CD4-positive, alpha-beta T cell (primary cell): ENCODE results near the gene UGGT1. TPM values are rescaled to one million over a fixed set of nuclear protein-coding genes. Genes with fewer than 3 reads are reported as not detected.

ENCODE experiments used
- ATAC-seq: fragments of 200-7000 bp; cut with Tn5 transposase; one replicate; pipeline ENCODE4 v1.10.0; 2022; ENCODE audit warnings: mild to moderate bottlenecking; ENCODE audit not compliant: poor library complexity
- CTCF ChIA-PET: fragments of 350-600 bp; sonication (Branson Sonifier 250); formaldehyde crosslinking; loops from one replicate; lab custom pipeline; 2021; ENCODE audit warnings: antibody characterized with exemption, inconsistent platforms; lab: Charles Lee
- POLR2A ChIA-PET: fragments of 350-600 bp; sonication (Branson Sonifier 250); formaldehyde crosslinking; loops from one replicate; lab custom pipeline; 2021; ENCODE audit warnings: antibody characterized with exemption, inconsistent platforms; lab: Charles Lee
- DNase-seq, 14 experiments: peaks; one replicate each; pipeline ENCODE4 v3.0.0-alpha.2; 2013 to 2020; ENCODE audit warnings: mixed read lengths in 2 of 14
- H3K27ac ChIP-seq, 2 donors: one replicate each; pipeline versions ENCODE4 v1.5.1 to v1.7.0; 2013; ENCODE audit warnings: low read length in 2 of 2, low read depth in 1 of 2, mild to moderate bottlenecking in 1 of 2
- H3K27me3 ChIP-seq, 2 experiments: 1 replicate in 1 of 2; 2 replicates in 1 of 2; pipeline versions ENCODE4 v1.6.1 to v1.7.0; 2013; ENCODE audit warnings: low read length in 2 of 2, control low read depth in 1 of 2, mild to moderate bottlenecking in 1 of 2, moderate library complexity in 1 of 2; ENCODE audit not compliant: insufficient read depth in 2 of 2, control insufficient read depth in 1 of 2
- H3K36me3 ChIP-seq: one replicate; pipeline ENCODE4 v1.6.1; 2013; ENCODE audit warnings: low read length, control low read depth; ENCODE audit not compliant: insufficient read depth
- H3K4me1 ChIP-seq: one replicate; pipeline ENCODE4 v1.6.1; 2013; ENCODE audit warnings: low read length, control low read depth; ENCODE audit not compliant: insufficient read depth
- H3K4me3 ChIP-seq: one replicate; pipeline ENCODE4 v1.5.1; 2013; ENCODE audit warnings: mild to moderate bottlenecking, low read length, moderate library complexity
- H3K9me3 ChIP-seq, 2 experiments: 1 replicate in 1 of 2; 2 replicates in 1 of 2; pipeline versions ENCODE4 v1.6.1 to v1.7.0; 2013; ENCODE audit warnings: low read length in 2 of 2, mild to moderate bottlenecking in 2 of 2, control low read depth in 1 of 2, moderate library complexity in 1 of 2; ENCODE audit not compliant: control insufficient read depth in 1 of 2, insufficient read depth in 1 of 2
- H3K27ac Mint-ChIP-seq: one replicate; pipeline ENCODE4 v1.8.0; 2020; ENCODE audit warnings: mixed read lengths
- H3K27me3 Mint-ChIP-seq: one replicate; pipeline ENCODE4 v1.8.0; 2021; ENCODE audit warnings: mixed read lengths
- H3K36me3 Mint-ChIP-seq: one replicate; pipeline ENCODE4 v1.8.0; 2021; ENCODE audit warnings: low read depth, mixed read lengths
- H3K4me1 Mint-ChIP-seq: one replicate; pipeline ENCODE4 v1.8.0; 2021; ENCODE audit warnings: low read depth, mixed read lengths
- H3K4me3 Mint-ChIP-seq: one replicate; pipeline ENCODE4 v1.8.0; 2020; ENCODE audit warnings: mild to moderate bottlenecking, mixed read lengths
- H3K9me3 Mint-ChIP-seq: one replicate; pipeline ENCODE4 v1.8.0; 2020; ENCODE audit warnings: mixed read lengths
- CTCF ChIP-seq: fragments of 200-600 bp; IDR thresholded peaks from one replicate; pipeline ENCODE4 v1.8.0; 2022; ENCODE audit warnings: antibody characterized with exemption, mild to moderate bottlenecking
- intact Hi-C, 2 experiments: fragments of 100-400 bp; cut with DNase I in 1 of 2; cut with micrococcal nuclease in 1 of 2; formaldehyde crosslinking; loops; one replicate each; pipeline versions ENCODE4 v1.15.1 to v1.9.0; 2023 to 2025; cut with DNase I, micrococcal nuclease
- total RNA-seq, 174 experiments: library from RNA in 2 of 174; stranded (reverse) in 2 of 174; gene quantifications; one replicate each; pipeline ENCODE4 v1.2.3 and lab custom pipeline; 2021 to 2026

UGGT1 gene
- total RNA-seq, 2 experiments from 2014 or later: 23.5 to 28.4 TPM

GRCh38 chr2:128064353-128064752 lies 26.6 kb upstream of the UGGT1 start:
- no peak overlapping the region for H3K27ac Mint-ChIP-seq
- no peak for DNase-seq
- TF ChIP-seq CTCF: no peak
- Histone ChIP-seq H3K9me3 (no peaks in the 10 kb centered on the region), H3K4me3 (no peak overlapping the region), H3K27ac (no peak overlapping the region), H3K36me3 (no peaks in the 10 kb centered on the region), H3K27me3 (no peaks in the 10 kb centered on the region), H3K4me1 (no peaks in the 10 kb centered on the region)
- no peaks in the 10 kb centered on the region for H3K9me3 Mint-ChIP-seq
- ChIA-PET POLR2A (no interaction called here), CTCF (no interaction called here)
- no peak for ATAC-seq
- H3K4me3 Mint-ChIP-seq: no peak overlapping the region
- H3K36me3 Mint-ChIP-seq: no peaks in the 10 kb centered on the region
- no peaks in the 10 kb centered on the region for H3K4me1 Mint-ChIP-seq
- intact Hi-C loops: no loop called here
- H3K27me3 Mint-ChIP-seq: no peaks in the 10 kb centered on the region

GRCh38 chr2:128069769-128070168 lies 21.2 kb upstream of the UGGT1 start:
- no peak overlapping the region for H3K4me3 ChIP-seq
- ChIA-PET POLR2A (no interaction called here), CTCF (no interaction called here)
- no peaks in the 10 kb centered on the region for H3K4me1 ChIP-seq
- no peaks in the 10 kb centered on the region for H3K9me3 Mint-ChIP-seq
- no peak overlapping the region for H3K27ac ChIP-seq
- TF ChIP-seq CTCF: no peak
- DNase-seq: no peak
- intact Hi-C loops: no loop called here
- no peaks in the 10 kb centered on the region for H3K4me1 Mint-ChIP-seq
- no peaks in the 10 kb centered on the region for H3K36me3 Mint-ChIP-seq
- H3K36me3 ChIP-seq: no peaks in the 10 kb centered on the region
- ATAC-seq: no peak
- no peaks in the 10 kb centered on the region for H3K27me3 ChIP-seq
- H3K27ac Mint-ChIP-seq: no peak overlapping the region
- no peaks in the 10 kb centered on the region for H3K9me3 ChIP-seq
- H3K27me3 Mint-ChIP-seq: no peaks in the 10 kb centered on the region
- H3K4me3 Mint-ChIP-seq: no peak overlapping the region

GRCh38 chr2:128073278-128073677 lies 17.7 kb upstream of the UGGT1 start:
- Mint-ChIP-seq H3K36me3 (no peaks in the 10 kb centered on the region), H3K4me1 (no peaks in the 10 kb centered on the region), H3K4me3 (no peak overlapping the region), H3K9me3 (no peaks in the 10 kb centered on the region), H3K27me3 (no peaks in the 10 kb centered on the region), H3K27ac (no peak overlapping the region)
- H3K27me3 ChIP-seq: no peaks in the 10 kb centered on the region
- H3K4me3 ChIP-seq: no peak overlapping the region
- no peak overlapping the region for H3K27ac ChIP-seq
- no peaks in the 10 kb centered on the region for H3K4me1 ChIP-seq
- ChIA-PET POLR2A (no interaction called here), CTCF (no interaction called here)
- ATAC-seq (no peak), DNase-seq (no peak)
- H3K36me3 ChIP-seq: no peaks in the 10 kb centered on the region
- no peaks in the 10 kb centered on the region for H3K9me3 ChIP-seq
- TF ChIP-seq CTCF: no peak
- intact Hi-C loops: no loop called here
